ENCODE results near the gene CRELD2.
A peak's percentile ranks its signal among the peaks of the same experiment; 100 is the strongest.

Gene CRELD2

GRCh38 chr22:49970528-49971231 lies 52.2 kb downstream of the CRELD2 start (continued):
- TF ChIP-seq PRDM2 (tag by site-specific recombination; IDR thresholded peaks at IDR 0.05; ENCODE audit: borderline replicate concordance) (no peak), ZSCAN5A (tag by site-specific recombination; IDR thresholded peaks at IDR 0.05) (0 out of 2 replicates have a peak, but pooled peaks have one; percentile 61), ZNF830 (tag by site-specific recombination; IDR thresholded peaks at IDR 0.05; ENCODE audit: low read depth) (no peak), ZNF837 (tag by site-specific recombination; IDR thresholded peaks at IDR 0.05) (no peak), BCL11A (tag by site-specific recombination; IDR thresholded peaks at IDR 0.05; ENCODE audit: low read depth) (peak; percentile 98; the same call in 1 of the 2 replicates), ZSCAN16 (tag by site-specific recombination; IDR thresholded peaks at IDR 0.05) (no peak), ZNF513 (tag by site-specific recombination; IDR thresholded peaks at IDR 0.05) (no peak), ZNF521 (tag by site-specific recombination; IDR thresholded peaks at IDR 0.05) (no peak), ZNF623 (tag by site-specific recombination; IDR thresholded peaks at IDR 0.05) (peak; percentile 36; the same call in 1 of the 2 replicates), ZNF664 (tag by site-specific recombination; IDR thresholded peaks at IDR 0.05) (no peak), GLIS2 (tag by site-specific recombination; IDR thresholded peaks at IDR 0.05) (peak; percentile 100), ZFP41 (tag by site-specific recombination; IDR thresholded peaks at IDR 0.05; ENCODE audit: borderline replicate concordance) (no peak), ZNF843 (tag by site-specific recombination; IDR thresholded peaks at IDR 0.05) (peak; percentile 68), ZNF274 (IDR thresholded peaks at IDR 0.05; ENCODE audit: low read length) (no peak), ZNF274 (tag by site-specific recombination; IDR thresholded peaks at IDR 0.05; ENCODE audit: borderline replicate concordance) (no peak), CTCF (tag by site-specific recombination; IDR thresholded peaks at IDR 0.05) (no peak; the same call in 1 of the 2 replicates), ZNF362 (tag by site-specific recombination; IDR thresholded peaks at IDR 0.05) (no peak), ZNF677 (tag by site-specific recombination; IDR thresholded peaks at IDR 0.05) (no peak), ZNF24 (tag by site-specific recombination; IDR thresholded peaks at IDR 0.05) (peak; percentile 91), ZEB2 (tag by site-specific recombination; IDR thresholded peaks at IDR 0.05) (peak; percentile 98), ZNF350 (tag by site-specific recombination; IDR thresholded peaks at IDR 0.05) (no peak), ZNF169 (tag by site-specific recombination; IDR thresholded peaks at IDR 0.05) (no peak), ZNF423 (tag by site-specific recombination; IDR thresholded peaks at IDR 0.05) (0 out of 2 replicates have a peak, but pooled peaks have one; percentile 35), ZXDB (tag by site-specific recombination; IDR thresholded peaks at IDR 0.05) (peak; percentile 95), MYNN (tag by site-specific recombination; IDR thresholded peaks at IDR 0.05; ENCODE audit: borderline replicate concordance) (no peak), ZNF585B (tag by site-specific recombination; IDR thresholded peaks at IDR 0.05) (no peak), ZNF366 (tag by site-specific recombination; conservative IDR thresholded peaks at IDR 0.05) (0 out of 2 replicates have a peak, but pooled peaks have one; percentile 44), ZNF133 (tag by site-specific recombination; IDR thresholded peaks at IDR 0.05) (no peak)

All from HEK293 (cell line).